Smooth muscle cell (in vitro differentiated cells): ENCODE measurements around the gene SPATC1L. TPM values are rescaled to one million over a fixed set of nuclear protein-coding genes. Genes with fewer than 3 reads are reported as not detected.

ENCODE experiments used
- DNase-seq: peaks from one replicate; lab custom pipeline; 2025; ENCODE audit not compliant: unreplicated experiment; lab: John Stamatoyannopoulos, UW
- H2AFZ ChIP-seq: fragments of 200-600 bp; sonication (generic); 2 replicates; pipeline ENCODE4 v1.6.0; 2016; ENCODE audit warnings: antibody characterized with exemption, low read depth, mild to moderate bottlenecking
- H3F3A ChIP-seq: fragments of 200-600 bp; sonication (generic); 2 replicates; pipeline ENCODE4 v1.6.0; 2017; ENCODE audit warnings: antibody characterized with exemption, low read depth
- H3K27ac ChIP-seq: fragments of 200-600 bp; sonication (generic); 2 replicates; pipeline ENCODE4 v1.5.1; 2016; ENCODE audit warnings: low read depth, mild to moderate bottlenecking
- H3K27me3 ChIP-seq: fragments of 200-600 bp; sonication (generic); 2 replicates; pipeline ENCODE4 v1.6.1; 2016; ENCODE audit warnings: low read depth, mild to moderate bottlenecking
- H3K36me3 ChIP-seq: fragments of 200-600 bp; sonication (generic); 2 replicates; pipeline ENCODE4 v1.5.1; 2016; ENCODE audit warnings: low read depth
- H3K4me1 ChIP-seq: fragments of 200-600 bp; sonication (generic); 2 replicates; pipeline ENCODE4 v1.5.1; 2016; ENCODE audit warnings: low read depth
- H3K4me2 ChIP-seq: fragments of 200-600 bp; sonication (generic); 2 replicates; pipeline ENCODE4 v1.6.0; 2016; ENCODE audit warnings: mild to moderate bottlenecking
- H3K4me3 ChIP-seq: fragments of 200-600 bp; sonication (generic); 2 replicates; pipeline ENCODE4 v1.5.1; 2016; ENCODE audit warnings: mild to moderate bottlenecking
- H3K79me2 ChIP-seq: fragments of 200-600 bp; sonication (generic); 2 replicates; pipeline ENCODE4 v1.6.0; 2016; ENCODE audit warnings: low read depth, mild to moderate bottlenecking
- H3K9ac ChIP-seq: fragments of 200-600 bp; sonication (generic); 2 replicates; pipeline ENCODE4 v1.6.0; 2016; ENCODE audit warnings: low read depth
- H3K9me3 ChIP-seq: fragments of 200-600 bp; sonication (generic); replicated peaks from 2 replicates; pipeline ENCODE4 v1.5.1; 2016; ENCODE audit warnings: low read depth
- H4K20me1 ChIP-seq: fragments of 200-600 bp; sonication (generic); 2 replicates; pipeline ENCODE4 v1.6.0; 2016; ENCODE audit warnings: low read depth
- CTCF ChIP-seq: fragments of 200-600 bp; sonication (generic); IDR thresholded peaks from 2 replicates; pipeline ENCODE4 v1.5.1; 2017; ENCODE audit warnings: borderline replicate concordance, mild to moderate bottlenecking, antibody characterized with exemption; ENCODE audit not compliant: insufficient read depth, poor library complexity, severe bottlenecking
- WGBS: methylation state at CpG from one replicate; pipeline ENCODE4 v1.1.7; 2016; ENCODE audit warnings: low lambda C conversion rate; 5-methylcytosine and 5-hydroxymethylcytosine counted together
- polyA plus RNA-seq: library from polyadenylated mRNA; unstranded; fragments of >200 nt; fragmentation: Nextera tagmentation; extraction: Ambion mirVana; gene quantifications from 2 replicates; pipeline ENCODE4 v1.2.1, GENCODE V29; 2016
- total RNA-seq: library from RNA; depleted of rRNA; stranded (reverse); fragments of >200 nt; gene quantifications from 2 replicates; pipeline ENCODE4 v1.2.3, GENCODE V29; 2014

The SPATC1L gene
- total and polyA plus RNA-seq, 2 experiments from 2014 or later: 6.4 to 36.5 TPM

- Histone ChIP-seq H3K36me3 (no peaks in the 10 kb centered on the region), H3K9ac (no peak overlapping the region), H2AFZ (no peak overlapping the region), H3K4me3 (no peak overlapping the region), H3K9me3 (no peaks in the 10 kb centered on the region), H3K27me3 (no peaks in the 10 kb centered on the region), H3K79me2 (no peaks in the 10 kb centered on the region), H3F3A (no peaks in the 10 kb centered on the region), H3K27ac (no peak overlapping the region), H3K4me2 (no peak overlapping the region), H3K4me1 (no peaks in the 10 kb centered on the region), H4K20me1 (peaks cover 9% of the 10 kb centered on the region)
- 97% methylated on average over 16 of the region's 16 CpGs for WGBS
- TF ChIP-seq CTCF: no peak
- no peak for DNase-seq
Measured at GRCh38 chr21:46216132-46216747, 32.0 kb upstream of the SPATC1L start.

- Histone ChIP-seq H2AFZ (no peak overlapping the region), H3K27ac (no peak overlapping the region), H3K4me2 (no peak overlapping the region), H4K20me1 (peaks cover 9% of the 10 kb centered on the region), H3K27me3 (no peaks in the 10 kb centered on the region), H3K36me3 (no peaks in the 10 kb centered on the region), H3K4me3 (no peak overlapping the region), H3K9me3 (no peaks in the 10 kb centered on the region), H3K4me1 (no peaks in the 10 kb centered on the region), H3K79me2 (no peaks in the 10 kb centered on the region), H3K9ac (no peak overlapping the region), H3F3A (no peaks in the 10 kb centered on the region)
- TF ChIP-seq CTCF: no peak
- no peak for DNase-seq
- WGBS: 96% methylated on average over 17 of the region's 20 CpGs
Measured at GRCh38 chr21:46215436-46216131, 31.3 kb upstream of the SPATC1L start.

- H2AFZ ChIP-seq: no peak overlapping the region
- no peaks in the 10 kb centered on the region for H3K9me3 ChIP-seq
- TF ChIP-seq CTCF: no peak
- H3K27me3 ChIP-seq: no peaks in the 10 kb centered on the region
- no peaks in the 10 kb centered on the region for H3K36me3 ChIP-seq
- H3K4me2 ChIP-seq: no peak overlapping the region
- DNase-seq: no peak
- H3K4me3 ChIP-seq: no peak overlapping the region
- no peaks in the 10 kb centered on the region for H3F3A ChIP-seq
- H4K20me1 ChIP-seq: peaks cover 9% of the 10 kb centered on the region
- H3K27ac ChIP-seq: no peak overlapping the region
- 88% methylated on average over 26 of the region's 27 CpGs for WGBS
- no peaks in the 10 kb centered on the region for H3K4me1 ChIP-seq
- H3K79me2 ChIP-seq: no peaks in the 10 kb centered on the region
- H3K9ac ChIP-seq: no peak overlapping the region
Measured at GRCh38 chr21:46214478-46215340, 30.4 kb upstream of the SPATC1L start.
